Inflammatory macrophage treated with lipopolysaccharide for 1 hour (primary cell): ENCODE data around the gene VSTM4.

ENCODE experiments used
- DNase-seq, 2 donors: peaks; one replicate each; pipeline ENCODE4 v3.0.0-alpha.2; 2020 to 2022

VSTM4 gene

DNA sequence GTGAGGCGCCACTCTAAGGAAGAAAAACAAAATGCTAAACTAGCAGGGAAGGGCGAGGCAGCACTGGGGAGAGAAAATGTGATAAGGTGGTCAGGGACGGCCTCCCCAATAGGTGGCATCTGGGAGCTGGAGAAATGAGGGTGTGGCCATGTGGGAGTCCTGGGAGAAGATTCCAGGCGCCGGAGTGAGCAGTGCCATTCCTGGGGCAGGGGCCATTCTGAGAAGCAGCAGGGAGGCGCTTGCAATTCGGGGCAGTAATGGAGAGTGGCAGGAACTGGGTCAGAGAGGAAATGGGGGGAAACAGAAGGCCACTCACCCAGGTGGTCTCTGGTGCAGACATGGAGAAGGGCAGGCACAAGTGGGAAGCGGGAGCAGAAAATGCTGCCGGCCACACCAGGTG lies 113.9 kb downstream of the VSTM4 start:
- no peak for DNase-seq

- DNase-seq: no peak
Measured at GRCh38 chr10:49000437-49001398, 114.6 kb downstream of the VSTM4 start.

DNA sequence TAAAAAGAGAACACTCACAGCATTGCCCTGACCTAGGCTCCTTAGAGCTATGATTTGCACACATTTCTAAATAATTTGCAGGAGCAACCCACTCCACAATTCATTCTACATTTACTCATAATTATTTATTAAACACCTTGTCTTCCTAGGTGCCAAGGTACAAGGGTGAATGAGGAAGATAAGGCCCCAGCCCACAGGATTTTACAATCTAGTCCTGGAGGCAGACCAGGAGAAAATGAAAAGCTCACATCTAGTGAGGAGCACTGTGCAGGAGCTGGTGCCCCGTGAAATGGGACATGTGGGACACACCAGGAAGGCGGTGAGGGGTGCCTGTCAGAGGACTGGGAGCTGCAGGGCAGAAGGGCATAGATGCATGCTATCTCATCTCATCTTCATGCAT lies 116.0 kb downstream of the VSTM4 start:
- no peak for DNase-seq

- DNase-seq: no peak
Measured at GRCh38 chr10:48996329-48996728, 119.0 kb downstream of the VSTM4 start.

DNA sequence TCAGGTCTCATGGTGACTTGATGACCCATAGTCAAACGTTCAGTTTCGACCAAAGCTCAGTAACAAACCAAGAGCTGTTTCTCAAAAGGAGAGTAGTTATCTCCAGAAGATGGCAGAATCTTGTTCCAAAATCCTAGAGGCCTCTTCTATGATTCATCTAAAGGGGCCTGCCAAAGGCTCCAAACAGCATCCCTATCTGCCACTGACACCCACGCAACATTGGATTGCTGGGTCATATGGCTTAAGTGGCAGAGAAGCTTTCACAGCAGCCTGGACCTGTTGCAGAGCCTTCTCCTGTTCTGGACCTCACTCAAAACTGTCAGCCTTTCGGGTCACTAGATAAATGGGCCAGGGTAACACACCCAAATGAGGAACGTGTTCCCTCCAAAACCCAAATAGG lies 121.7 kb downstream of the VSTM4 start:
- no peak for DNase-seq

- DNase-seq: no peak
Measured at GRCh38 chr10:48990226-48990625, 125.1 kb downstream of the VSTM4 start.

DNA sequence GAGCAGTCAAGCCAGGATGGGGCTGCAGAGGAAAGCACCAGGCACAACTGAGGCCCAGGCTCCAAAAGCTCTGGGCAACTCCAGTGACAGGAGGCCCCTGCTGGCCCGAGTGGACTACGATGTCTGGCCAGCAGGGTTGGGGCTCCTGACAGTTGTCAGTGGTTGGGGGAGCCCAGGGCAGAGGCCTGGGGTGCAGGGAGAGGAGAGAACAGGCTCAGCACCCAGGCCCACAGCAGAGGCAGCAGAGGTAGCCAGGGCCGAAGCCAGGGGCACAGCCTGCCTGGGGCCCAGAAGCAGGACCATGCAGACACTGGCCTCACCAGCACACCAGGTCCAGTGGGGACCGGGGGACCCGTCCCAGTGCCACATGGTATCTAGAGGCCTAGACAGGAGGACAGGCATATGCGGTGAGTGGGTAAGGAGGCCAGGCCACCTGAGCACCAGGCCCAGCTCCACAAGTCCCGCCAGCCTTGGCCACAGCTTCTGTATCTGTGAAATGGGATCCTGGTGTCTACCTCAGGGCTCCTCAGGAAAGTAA lies 129.6 kb downstream of the VSTM4 start:
- DNase-seq: no peak

DNA sequence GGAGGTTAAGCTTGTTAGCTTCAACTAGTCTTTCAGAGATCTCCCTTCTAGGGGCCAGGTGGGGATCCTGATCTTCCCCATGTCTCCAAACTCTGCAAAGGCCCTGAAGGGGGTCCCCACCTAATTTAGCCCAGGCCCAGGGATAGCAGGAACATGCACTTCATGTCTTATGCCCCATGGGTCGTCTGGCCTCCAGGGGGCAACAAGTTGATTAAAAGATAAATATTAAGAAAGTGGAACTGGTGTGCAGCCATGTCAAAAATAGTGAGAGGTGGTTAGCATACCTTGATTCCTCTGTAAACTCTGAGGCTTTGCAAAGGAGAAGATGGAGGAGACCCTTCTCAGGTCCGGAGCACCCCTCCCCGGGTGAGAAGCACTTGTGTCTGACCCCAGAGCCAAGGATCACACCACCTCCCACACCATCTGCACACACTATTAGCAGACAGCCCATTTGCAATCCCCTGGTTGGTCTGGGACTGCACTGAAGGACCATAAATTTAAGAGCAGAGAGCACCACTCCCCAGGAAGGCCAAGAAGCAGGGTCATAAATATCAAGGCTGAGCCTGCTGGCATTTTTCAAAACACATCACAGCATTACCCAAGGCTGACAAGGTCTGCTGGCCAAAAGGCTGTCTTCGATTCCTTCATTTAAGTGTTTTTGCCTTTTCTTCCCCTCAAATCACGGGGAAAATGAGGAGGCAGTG lies 131.5 kb downstream of the VSTM4 start:
- DNase-seq: no peak

GRCh38 chr10:48982584-48982983 lies 132.7 kb downstream of the VSTM4 start:
- no peak for DNase-seq

GRCh38 chr10:48981310-48981907 lies 133.9 kb downstream of the VSTM4 start:
- DNase-seq: peak; percentile 7 to 20

DNA sequence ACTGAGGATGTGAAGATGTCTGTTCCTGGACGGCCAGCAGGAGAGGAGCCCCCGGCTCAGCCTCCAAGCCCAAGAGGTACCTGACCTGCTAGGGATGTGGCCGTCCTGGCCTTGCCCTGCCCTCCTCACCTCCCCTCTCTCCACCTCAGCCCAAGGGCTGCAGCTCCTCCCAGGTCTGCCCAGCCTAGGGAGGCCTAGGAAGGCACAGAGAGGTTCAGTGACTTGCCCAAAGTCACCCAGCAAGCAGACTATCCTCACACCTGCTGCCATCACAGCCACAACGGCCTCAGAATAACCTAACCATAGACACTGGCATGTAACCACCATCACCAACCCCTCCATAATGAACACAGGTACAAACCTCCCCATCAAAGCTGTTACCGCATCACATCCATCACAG lies 137.0 kb downstream of the VSTM4 start:
- no peak for DNase-seq

DNA sequence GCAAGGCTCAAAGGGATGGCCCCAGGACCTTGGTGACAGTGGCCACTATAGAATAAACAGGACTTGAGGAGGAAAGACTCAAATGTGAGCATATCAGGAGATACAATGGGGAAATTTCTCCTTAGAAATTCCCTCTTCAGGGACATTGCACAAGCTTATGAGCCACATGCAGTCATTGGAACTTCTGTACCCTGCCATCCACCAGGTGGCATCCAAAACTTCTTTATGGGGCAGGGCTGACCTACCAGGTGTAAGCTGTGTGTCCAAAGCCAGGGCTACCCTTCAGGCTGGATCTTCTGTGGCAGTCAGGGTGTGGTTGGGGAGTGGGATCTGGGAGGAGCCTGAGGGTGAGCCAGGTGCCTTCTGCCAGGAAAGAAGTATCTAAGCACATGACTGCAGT lies 139.1 kb downstream of the VSTM4 start:
- DNase-seq: peak; percentile 17 to 53

DNA sequence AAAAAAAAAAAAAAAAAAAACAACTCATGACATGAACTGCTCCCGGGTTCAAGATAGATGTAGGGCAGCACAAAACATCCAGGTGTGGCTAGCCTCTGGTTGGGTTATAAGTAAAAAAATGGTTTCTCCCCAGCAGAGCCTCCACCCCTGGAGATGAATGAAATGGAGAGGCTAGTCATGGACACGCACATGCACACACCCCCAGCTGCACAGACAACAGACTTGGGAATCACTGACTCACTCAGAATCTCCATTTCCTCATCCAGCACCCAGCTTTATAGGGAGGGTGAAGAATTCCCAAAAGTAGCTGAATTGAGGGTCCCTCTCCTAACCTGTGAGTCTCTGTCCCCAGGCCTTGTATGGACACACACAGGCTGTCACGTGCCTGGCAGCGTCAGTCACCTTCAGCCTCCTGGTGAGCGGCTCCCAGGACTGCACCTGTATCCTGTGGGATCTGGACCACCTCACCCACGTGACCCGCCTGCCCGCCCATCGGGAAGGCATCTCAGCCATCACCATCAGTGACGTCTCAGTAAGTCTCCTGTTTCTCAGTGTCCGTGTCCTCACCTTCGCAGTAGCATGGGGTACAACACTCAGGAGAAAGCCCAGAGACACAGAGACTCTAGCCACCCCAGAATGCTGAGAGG lies 140.7 kb downstream of the VSTM4 start:
- no peak for DNase-seq

DNA sequence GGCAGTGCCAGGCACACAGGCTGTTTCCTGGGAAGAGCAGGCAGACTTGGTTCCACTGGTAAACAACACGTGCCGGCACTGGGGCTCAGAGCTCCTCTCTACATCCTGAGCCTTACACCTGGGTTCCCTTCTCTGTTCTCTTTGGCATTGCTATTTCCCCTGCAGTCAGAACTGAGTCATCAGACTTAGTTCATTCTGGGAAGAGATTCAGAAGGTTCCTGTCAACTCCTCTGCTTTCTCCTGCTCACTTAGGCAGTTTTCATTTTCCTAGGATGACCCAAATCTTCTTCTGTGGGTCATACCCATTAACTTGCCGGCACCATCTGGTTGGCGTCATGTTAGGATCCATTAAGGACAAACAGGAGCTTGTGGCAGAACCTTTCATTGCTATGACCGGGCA lies 142.3 kb downstream of the VSTM4 start:
- DNase-seq: no peak

GRCh38 chr10:48970654-48971053 lies 144.7 kb downstream of the VSTM4 start:
- DNase-seq: no peak

DNA sequence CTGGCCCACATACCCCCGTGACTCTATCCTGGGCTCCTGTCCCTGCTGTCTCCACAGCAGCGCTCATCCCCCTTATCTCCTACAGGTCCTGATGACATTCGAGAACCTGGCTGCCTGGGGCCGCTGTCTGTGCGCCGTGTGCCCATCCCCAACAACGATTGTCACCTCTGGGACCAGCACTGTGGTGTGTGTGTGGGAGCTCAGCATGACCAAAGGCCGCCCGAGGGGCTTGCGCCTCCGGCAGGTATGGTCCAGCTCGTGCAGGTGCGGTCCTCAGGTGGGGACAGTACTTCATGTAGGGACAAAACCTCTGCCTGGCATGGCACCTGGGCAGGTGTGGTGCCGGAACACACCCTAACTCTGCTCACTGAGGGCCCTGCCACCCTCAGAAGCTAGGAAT lies 145.3 kb downstream of the VSTM4 start:
- no peak for DNase-seq

GRCh38 chr10:48968036-48968435 lies 147.3 kb downstream of the VSTM4 start:
- DNase-seq: no peak

GRCh38 chr10:48965460-48965859 lies 149.9 kb downstream of the VSTM4 start:
- DNase-seq: no peak
